Activated CD8-positive, alpha-beta T cell treated with anti-CD3 and anti-CD28 coated beads for 36 hours (primary cell): Measurements from ENCODE around the gene CH25H. TPM values are rescaled to one million over a fixed set of nuclear protein-coding genes. Genes with fewer than 3 reads are reported as not detected.
"Not testable (repeated sequence)": the region's sequence is repeated elsewhere in the genome, so short reads cannot be mapped to it uniquely, and the experiment has no call there.

ENCODE experiments used
- ATAC-seq: fragments of 200-7000 bp; cut with Tn5 transposase; one replicate; pipeline ENCODE4 v1.10.0; 2021; ENCODE audit warnings: mild to moderate bottlenecking, moderate library complexity
- CTCF ChIA-PET: fragments of 350-600 bp; sonication (Branson Sonifier 250); formaldehyde crosslinking; loops from one replicate; lab custom pipeline; 2021; ENCODE audit warnings: antibody characterized with exemption; lab: Charles Lee
- POLR2A ChIA-PET: fragments of 350-600 bp; sonication (Branson Sonifier 250); formaldehyde crosslinking; loops from one replicate; lab custom pipeline; 2021; ENCODE audit warnings: antibody characterized with exemption; lab: Charles Lee
- DNase-seq: peaks from one replicate; pipeline ENCODE4 v3.0.0-alpha.2; 2020
- H3K27ac Mint-ChIP-seq: one replicate; pipeline ENCODE4 v1.8.0; 2021; ENCODE audit warnings: mild to moderate bottlenecking, mixed read lengths
- H3K27me3 Mint-ChIP-seq: one replicate; pipeline ENCODE4 v1.8.0; 2021; ENCODE audit warnings: mixed read lengths
- H3K36me3 Mint-ChIP-seq: one replicate; pipeline ENCODE4 v1.8.0; 2021; ENCODE audit warnings: low read depth, mixed read lengths
- H3K4me1 Mint-ChIP-seq: one replicate; pipeline ENCODE4 v1.8.0; 2021; ENCODE audit warnings: low read depth, mixed read lengths
- H3K4me3 Mint-ChIP-seq: one replicate; pipeline ENCODE4 v1.8.0; 2021; ENCODE audit warnings: mild to moderate bottlenecking, moderate library complexity, mixed read lengths
- H3K9me3 Mint-ChIP-seq: one replicate; pipeline ENCODE4 v1.8.0; 2021; ENCODE audit warnings: mixed read lengths
- intact Hi-C: fragments of 100-400 bp; cut with micrococcal nuclease; formaldehyde crosslinking; loops from one replicate; pipeline ENCODE4 v1.10.0; 2022
- total RNA-seq, 2 experiments: library from RNA; stranded (reverse); gene quantifications; one replicate each; pipeline ENCODE4 v1.2.3, GENCODE V29; 2021
- TF ChIP-seq, protein P1 (sequence below): fragments of 200-600 bp; IDR thresholded peaks from one replicate; pipeline ENCODE4 v1.8.0; 2022; ENCODE audit warnings: antibody characterized with exemption, mild to moderate bottlenecking

Gene CH25H, protein sequence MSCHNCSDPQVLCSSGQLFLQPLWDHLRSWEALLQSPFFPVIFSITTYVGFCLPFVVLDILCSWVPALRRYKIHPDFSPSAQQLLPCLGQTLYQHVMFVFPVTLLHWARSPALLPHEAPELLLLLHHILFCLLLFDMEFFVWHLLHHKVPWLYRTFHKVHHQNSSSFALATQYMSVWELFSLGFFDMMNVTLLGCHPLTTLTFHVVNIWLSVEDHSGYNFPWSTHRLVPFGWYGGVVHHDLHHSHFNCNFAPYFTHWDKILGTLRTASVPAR
- total RNA-seq = not detected

DNA sequence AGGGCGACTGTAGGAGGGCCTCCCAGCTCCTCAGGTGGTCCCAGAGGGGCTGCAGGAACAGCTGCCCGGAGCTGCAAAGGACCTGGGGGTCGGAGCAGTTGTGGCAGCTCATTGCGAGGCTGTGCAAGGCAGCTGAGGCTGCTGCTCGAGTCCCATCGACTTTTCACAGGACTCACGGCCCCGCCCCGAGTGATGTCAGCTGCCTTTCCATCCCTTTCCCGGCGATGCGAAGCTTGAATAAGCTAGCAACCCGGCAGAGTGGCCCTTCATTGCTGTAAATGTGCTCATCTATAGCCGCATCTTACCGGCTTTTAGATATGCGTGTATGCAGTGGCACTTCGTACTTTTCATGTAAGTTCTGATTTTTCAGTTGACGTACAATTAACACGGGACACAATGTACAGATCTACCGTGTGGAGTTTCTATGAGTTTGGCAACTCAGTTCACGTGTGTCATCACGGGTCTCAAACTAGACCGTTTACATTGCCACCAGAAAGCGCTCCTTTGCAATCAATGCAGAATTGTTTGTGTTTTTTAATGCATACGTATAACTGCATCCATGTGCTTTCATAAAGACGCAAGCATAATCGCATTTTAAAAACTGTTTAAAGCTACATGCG, at the start of gene CH25H:
CH25H (minus strand) TSS at position 137 of the 620 bp plus-strand sequence; CDS start at position 112, 25 bp downstream.
- no peaks in the 10 kb centered on the region for H3K36me3 Mint-ChIP-seq
- intact Hi-C loops = no loop called here
- no peak within 1 kb of the TSS for H3K27ac Mint-ChIP-seq
- ChIA-PET CTCF (interaction anchor here (0.7 to 9.2 kb wide), 17 partner anchors 9 to 371 kb away, joined by 3 to 117 read pairs (median 5); no protein-coding TSS in a partner anchor), POLR2A (interaction anchor here (0.8 to 1.5 kb wide), 2 partner anchors 23 to 220 kb away, joined by 3 read pairs; no protein-coding TSS in a partner anchor)
- TF ChIP-seq, protein P1, sequence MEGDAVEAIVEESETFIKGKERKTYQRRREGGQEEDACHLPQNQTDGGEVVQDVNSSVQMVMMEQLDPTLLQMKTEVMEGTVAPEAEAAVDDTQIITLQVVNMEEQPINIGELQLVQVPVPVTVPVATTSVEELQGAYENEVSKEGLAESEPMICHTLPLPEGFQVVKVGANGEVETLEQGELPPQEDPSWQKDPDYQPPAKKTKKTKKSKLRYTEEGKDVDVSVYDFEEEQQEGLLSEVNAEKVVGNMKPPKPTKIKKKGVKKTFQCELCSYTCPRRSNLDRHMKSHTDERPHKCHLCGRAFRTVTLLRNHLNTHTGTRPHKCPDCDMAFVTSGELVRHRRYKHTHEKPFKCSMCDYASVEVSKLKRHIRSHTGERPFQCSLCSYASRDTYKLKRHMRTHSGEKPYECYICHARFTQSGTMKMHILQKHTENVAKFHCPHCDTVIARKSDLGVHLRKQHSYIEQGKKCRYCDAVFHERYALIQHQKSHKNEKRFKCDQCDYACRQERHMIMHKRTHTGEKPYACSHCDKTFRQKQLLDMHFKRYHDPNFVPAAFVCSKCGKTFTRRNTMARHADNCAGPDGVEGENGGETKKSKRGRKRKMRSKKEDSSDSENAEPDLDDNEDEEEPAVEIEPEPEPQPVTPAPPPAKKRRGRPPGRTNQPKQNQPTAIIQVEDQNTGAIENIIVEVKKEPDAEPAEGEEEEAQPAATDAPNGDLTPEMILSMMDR = no peak
- H3K27me3 Mint-ChIP-seq = peaks cover 33% of the 10 kb centered on the region
- ATAC-seq (peak; percentile 65), DNase-seq (peak; percentile 68)
- H3K4me1 Mint-ChIP-seq = peaks cover 10% of the 10 kb centered on the region
- no peaks in the 10 kb centered on the region for H3K9me3 Mint-ChIP-seq
- peak within 1 kb of the TSS; percentile 69 for H3K4me3 Mint-ChIP-seq

DNA sequence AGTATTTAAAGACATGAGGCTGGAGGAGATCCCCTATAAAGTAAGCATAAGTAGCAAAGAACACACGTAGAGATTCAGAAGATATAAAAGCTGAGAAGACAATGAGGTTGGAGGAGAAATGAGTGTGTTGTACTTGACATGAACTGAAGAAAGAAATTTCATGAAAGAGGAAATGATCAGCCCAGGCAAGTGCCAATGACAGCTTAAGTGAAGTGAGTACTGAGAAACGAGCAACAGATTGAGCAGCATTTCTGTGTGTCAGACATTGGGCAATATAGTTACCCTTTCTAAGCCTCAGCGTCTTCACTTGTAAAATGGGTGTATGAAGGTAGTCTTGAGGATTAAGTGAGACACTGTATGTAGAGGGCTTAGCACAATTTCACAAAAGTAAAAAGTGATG, 49.2 kb upstream of the CH25H start:
- ATAC-seq = no peak
- no peak for DNase-seq
- H3K4me1 Mint-ChIP-seq = peaks cover 17% of the 10 kb centered on the region
- ChIA-PET POLR2A (no interaction called here), CTCF (interaction anchor here (0.7 to 1.9 kb wide), 4 partner anchors 17 to 227 kb away, joined by 3 to 7 read pairs (median 5); partner anchors contain the start of gene IFIT1)
- no peak overlapping the region for H3K4me3 Mint-ChIP-seq
- H3K9me3 Mint-ChIP-seq = peaks cover 23% of the 10 kb centered on the region
- H3K36me3 Mint-ChIP-seq = peaks cover 19% of the 10 kb centered on the region
- TF ChIP-seq, protein P1 = no peak
- no peak overlapping the region for H3K27ac Mint-ChIP-seq
- H3K27me3 Mint-ChIP-seq = peaks cover 12% of the 10 kb centered on the region
- intact Hi-C loops = no loop called here

DNA sequence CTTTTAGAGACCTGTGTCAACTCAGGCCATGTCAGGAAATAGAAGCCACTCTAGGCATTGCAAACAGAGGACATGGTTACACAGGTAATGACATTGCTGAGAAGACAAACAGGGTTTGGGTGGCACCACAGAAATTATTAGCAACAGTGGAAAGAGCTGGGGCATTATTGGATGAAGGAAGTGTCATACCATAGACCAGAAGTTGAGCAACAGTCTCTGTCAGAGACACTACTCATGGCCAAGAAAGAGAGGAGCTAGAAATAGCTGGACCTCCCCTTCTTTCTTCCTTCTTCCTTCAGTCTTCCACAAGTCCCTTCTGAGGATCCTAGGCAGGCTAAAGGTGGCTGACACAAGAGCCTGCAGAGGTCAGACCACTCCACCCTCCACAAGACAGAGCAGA, 48.7 kb upstream of the CH25H start:
- Mint-ChIP-seq H3K27me3 (peaks cover 12% of the 10 kb centered on the region), H3K36me3 (peaks cover 19% of the 10 kb centered on the region), H3K4me3 (no peak overlapping the region), H3K4me1 (peaks cover 17% of the 10 kb centered on the region), H3K27ac (no peak overlapping the region), H3K9me3 (peaks cover 23% of the 10 kb centered on the region)
- DNase-seq (no peak), ATAC-seq (no peak)
- CTCF ChIA-PET = interaction anchor here (0.7 to 1.9 kb wide), 4 partner anchors 18 to 226 kb away, joined by 3 to 7 read pairs (median 5); partner anchors contain the start of gene IFIT1
- TF ChIP-seq, protein P1 = no peak
- intact Hi-C loops = no loop called here
- POLR2A ChIA-PET = no interaction called here

DNA sequence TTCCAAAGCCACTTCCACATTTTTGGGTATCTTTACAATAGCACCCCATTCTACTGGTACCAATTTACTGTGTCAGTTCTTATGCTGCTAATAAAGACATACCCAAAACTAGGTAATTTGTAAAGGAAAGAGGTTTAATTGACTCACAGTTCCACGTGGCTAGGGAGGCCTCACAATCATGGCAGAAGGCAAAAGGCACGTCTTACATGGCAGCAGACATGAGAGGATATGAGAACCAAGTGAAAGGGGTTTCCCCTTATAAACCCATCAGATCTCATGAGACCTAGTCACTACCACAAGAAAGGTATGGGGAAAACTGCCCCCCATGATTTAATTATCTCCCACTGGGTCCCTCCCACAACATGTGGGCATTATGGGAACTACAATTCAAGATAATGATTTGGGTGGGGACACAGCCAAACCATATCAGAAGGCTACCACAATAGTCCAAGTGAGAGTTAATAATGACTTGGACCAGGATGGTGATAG, 48.0 kb upstream of the CH25H start:
- peak overlapping the region; percentile 80 for H3K27ac Mint-ChIP-seq
- peak; percentile 69 for DNase-seq
- not testable (repeated sequence) for ATAC-seq

DNA sequence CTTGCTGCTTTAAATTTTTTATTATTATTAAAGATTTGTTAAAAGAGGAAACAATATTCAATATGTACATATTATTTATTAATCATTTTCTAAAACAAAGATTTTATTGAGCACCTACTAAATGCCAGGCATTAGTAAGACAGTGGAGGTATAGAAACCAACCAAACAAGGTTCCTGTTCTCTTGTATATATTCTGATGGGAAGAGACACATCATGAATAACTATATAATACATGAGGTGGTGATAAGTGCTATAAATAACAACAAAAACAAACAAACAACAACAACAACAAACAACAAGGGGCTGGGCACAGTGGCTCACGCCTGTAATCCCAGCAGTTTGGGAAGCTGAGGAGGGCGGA, 45.1 kb upstream of the CH25H start:
- POLR2A ChIA-PET = interaction anchor here (1.1 kb wide), 1 partner anchor 261 kb away, joined by 7 read pairs; the partner anchor contains the start of gene FAS
- ATAC-seq (no peak), DNase-seq (no peak)
- no peak overlapping the region for H3K4me3 Mint-ChIP-seq
- H3K27me3 Mint-ChIP-seq = peaks cover 7% of the 10 kb centered on the region
- peaks cover 23% of the 10 kb centered on the region for H3K9me3 Mint-ChIP-seq
- peak overlapping the region; percentile 25 for H3K27ac Mint-ChIP-seq
- H3K4me1 Mint-ChIP-seq = peaks cover 31% of the 10 kb centered on the region
- intact Hi-C loops = loop anchor here (5.0 kb wide), 1 partner anchor 450 kb away; the partner anchor contains the start of gene KIF20B
- CTCF ChIA-PET = interaction anchor here (0.8 to 2.3 kb wide), 6 partner anchors 34 to 167 kb away, joined by 3 to 16 read pairs (median 4); partner anchors contain the start of gene IFIT1B
- H3K36me3 Mint-ChIP-seq = peaks cover 19% of the 10 kb centered on the region
- TF ChIP-seq, protein P1 = no peak

More for the DNA sequence above, 48.0 kb upstream of the CH25H start:
- peaks cover 19% of the 10 kb centered on the region for H3K36me3 Mint-ChIP-seq
- H3K4me3 Mint-ChIP-seq, POLR2A ChIA-PET, intact Hi-C loops: not testable (repeated sequence)
- peaks cover 12% of the 10 kb centered on the region for H3K27me3 Mint-ChIP-seq
- CTCF ChIA-PET = interaction anchor here (1.2 to 1.9 kb wide), 2 partner anchors 114 to 226 kb away, joined by 7 read pairs; no protein-coding TSS in a partner anchor
- peaks cover 20% of the 10 kb centered on the region for H3K4me1 Mint-ChIP-seq
- H3K9me3 Mint-ChIP-seq = peaks cover 23% of the 10 kb centered on the region
